A673 (cell line): Measurements from ENCODE around the gene MYORG.

ENCODE experiments used
- CTCF ChIP-seq: fragments of 300-800, 200-600 bp; sonication (generic); conservative IDR thresholded peaks from 2 replicates; pipeline ENCODE4 v1.5.1; 2017; ENCODE audit warnings: low read depth, mild to moderate bottlenecking, antibody characterized with exemption, low read length, moderate library complexity, mixed read lengths
- EZH2 ChIP-seq: fragments of 200-600 bp; sonication (generic); IDR thresholded peaks from 2 replicates; pipeline ENCODE4 v1.6.1; 2017; ENCODE audit warnings: borderline replicate concordance, low read depth, mild to moderate bottlenecking, mixed read lengths, antibody characterized with exemption, low read length; ENCODE audit not compliant: poor library complexity, severe bottlenecking

- no peak for TF ChIP-seq CTCF
- TF ChIP-seq EZH2, result no peak
These were observed 4.7 kb downstream of the MYORG start for GRCh38 chr9:34371886-34372466.
